HG03196 (cell line): ENCODE data around the gene RFWD3.
"Not testable (repeated sequence)": the region's sequence is repeated elsewhere in the genome, so short reads cannot be mapped to it uniquely, and the experiment has no call there.

Experiments
- ATAC-seq: cut with Tn5 transposase; IDR thresholded peaks from one replicate; pipeline ENCODE4 v1.9.1; 2021; ENCODE audit not compliant: unreplicated experiment

The RFWD3 gene

DNA sequence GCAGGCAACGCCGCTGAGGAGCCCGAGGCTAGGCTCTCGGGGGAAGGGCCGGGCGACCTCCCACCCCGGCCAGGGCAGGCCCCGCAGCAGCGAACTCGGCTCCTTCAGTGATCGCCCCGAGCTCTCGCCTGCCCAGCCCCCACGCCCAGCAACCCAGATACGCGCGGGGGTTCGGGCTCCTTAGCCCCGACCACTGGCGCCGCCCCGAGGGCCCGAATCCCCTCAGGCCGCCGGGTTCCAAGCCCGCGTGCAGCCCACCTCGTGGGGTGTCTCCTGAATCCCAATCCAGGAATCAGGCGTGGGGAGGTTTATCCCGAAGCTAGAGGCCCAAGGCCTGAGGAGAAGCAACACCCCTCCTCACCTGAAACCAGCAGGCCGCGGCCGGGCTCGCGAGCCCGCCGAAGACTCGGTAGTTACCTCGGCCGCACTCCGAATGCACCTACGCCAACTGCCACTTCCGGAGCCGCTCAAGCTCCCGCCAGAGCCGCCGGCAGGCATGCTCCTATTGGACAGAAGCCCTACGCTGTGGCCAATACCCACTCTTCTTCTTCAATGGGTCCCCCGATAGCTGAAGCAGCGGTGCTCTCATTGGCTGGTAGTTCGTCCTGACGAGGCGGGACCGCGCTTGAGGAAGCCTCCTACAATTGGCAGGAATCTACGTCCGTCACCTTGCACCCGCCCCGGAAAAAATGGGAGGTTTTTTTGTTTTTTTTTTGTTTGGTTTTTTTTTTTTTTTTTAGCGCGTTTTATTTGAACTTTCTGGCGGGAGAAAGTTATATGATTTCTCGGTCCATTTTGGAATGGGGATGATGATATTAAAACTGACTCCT lies at the start of gene RFWD3:
Gene RFWD3 (minus strand): TSS at position 453 of the 830 bp plus-strand sequence. CDS start 5,428 bp downstream, outside the sequence.
- ATAC-seq: peak; percentile 100

DNA sequence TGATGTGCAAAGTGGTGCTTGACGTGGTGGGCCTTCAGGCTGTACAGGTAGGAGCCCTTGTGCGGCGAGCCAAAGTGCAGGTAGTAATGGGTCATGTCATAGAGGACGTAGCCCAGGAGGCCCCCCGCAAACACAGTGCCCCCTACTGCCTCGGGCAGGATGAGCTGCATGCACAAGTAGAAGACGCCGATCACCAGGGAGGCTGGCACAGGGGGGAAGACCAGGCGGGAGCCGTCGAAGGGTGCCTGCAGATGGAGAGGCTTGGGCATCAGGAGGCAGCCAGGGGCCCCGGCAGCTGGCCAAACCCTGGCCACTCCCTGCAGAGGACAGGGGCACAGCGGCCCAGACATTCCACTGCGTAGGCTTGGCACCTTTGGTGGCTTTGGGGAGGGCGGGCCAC lies 49.7 kb upstream of the RFWD3 start:
- ATAC-seq: no peak

DNA sequence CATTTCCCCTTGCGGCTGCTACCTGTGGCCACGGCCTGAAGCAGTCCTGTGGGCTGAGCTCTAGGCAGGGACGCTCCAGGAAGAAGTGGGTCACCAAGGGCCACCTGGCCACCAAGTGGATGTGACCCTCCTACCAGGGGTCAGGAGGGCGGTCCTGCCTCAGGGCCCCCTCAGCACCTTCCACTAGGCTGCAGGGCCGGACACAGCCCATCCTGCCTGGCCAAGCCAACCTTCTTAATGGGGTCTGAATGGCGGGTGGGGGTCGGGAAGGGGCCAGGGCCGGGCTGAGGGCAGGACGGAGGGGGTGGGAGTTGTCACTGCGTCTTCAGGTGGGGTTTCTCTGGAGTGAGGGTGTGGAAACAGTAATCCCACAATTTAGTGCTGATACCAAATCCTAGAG lies 47.2 kb upstream of the RFWD3 start:
- no peak for ATAC-seq

GRCh38 chr16:74713325-74713724 lies 46.6 kb upstream of the RFWD3 start:
- no peak for ATAC-seq

DNA sequence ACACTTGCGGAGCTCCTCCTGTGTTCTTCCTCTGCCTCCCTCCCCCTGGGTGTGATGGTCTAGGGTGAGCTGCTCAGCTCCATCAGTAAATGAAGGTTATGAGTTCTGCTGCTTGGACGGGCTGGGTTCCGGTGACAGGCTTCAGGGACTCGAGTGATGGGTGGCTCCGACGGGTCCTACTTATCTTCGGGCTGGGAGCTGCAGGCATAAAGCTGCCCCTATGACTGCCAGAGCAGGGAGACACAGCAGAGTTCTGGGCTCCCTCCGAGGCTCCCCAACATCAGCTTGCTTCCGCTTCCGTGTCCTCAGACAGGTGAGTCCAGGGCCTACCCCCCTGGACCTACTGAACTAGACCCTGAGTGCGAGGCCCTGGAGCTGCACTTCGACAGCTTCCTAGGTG lies 45.3 kb upstream of the RFWD3 start:
- no peak for ATAC-seq

DNA sequence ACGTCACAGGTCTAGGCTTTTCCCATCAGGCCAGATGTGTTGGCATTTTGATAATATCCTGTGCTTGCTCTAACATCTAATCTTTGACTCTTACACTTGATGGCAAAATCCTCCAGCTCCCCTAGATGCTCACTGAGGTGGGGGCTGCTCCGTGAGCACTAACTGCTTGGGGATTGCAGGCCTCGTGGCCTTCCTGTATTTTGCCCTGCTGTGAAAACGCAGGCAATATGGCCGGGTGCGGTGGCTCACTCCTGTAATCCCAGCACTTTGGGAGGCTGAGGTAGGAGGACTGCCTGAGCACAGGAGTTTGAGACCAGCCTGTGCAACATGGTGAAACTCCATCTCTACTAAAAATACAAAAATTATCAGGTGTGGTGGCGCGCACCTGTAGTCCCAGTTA lies 43.7 kb upstream of the RFWD3 start:
- ATAC-seq: no peak

DNA sequence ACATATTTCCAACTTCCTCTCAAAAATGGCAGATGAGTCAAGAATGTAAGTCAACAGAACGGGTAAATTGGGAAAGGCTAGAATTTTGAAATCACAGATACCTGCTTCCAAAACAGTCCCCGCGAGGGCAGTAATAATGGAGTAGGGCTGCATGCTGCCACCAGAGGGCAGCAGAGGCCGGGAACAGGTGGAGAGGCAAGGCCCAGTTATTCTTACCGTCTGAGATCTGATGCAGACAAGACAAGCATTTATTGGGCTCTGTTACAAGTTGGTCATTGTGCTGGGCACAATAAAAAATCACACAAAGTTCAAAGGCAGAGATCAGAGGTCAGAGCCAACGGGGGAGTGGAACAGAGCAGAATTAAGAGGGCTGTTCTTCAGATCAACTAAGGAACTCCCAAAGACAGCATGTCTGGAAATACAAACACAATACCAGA lies 42.8 kb upstream of the RFWD3 start:
- peak; percentile 75 for ATAC-seq

DNA sequence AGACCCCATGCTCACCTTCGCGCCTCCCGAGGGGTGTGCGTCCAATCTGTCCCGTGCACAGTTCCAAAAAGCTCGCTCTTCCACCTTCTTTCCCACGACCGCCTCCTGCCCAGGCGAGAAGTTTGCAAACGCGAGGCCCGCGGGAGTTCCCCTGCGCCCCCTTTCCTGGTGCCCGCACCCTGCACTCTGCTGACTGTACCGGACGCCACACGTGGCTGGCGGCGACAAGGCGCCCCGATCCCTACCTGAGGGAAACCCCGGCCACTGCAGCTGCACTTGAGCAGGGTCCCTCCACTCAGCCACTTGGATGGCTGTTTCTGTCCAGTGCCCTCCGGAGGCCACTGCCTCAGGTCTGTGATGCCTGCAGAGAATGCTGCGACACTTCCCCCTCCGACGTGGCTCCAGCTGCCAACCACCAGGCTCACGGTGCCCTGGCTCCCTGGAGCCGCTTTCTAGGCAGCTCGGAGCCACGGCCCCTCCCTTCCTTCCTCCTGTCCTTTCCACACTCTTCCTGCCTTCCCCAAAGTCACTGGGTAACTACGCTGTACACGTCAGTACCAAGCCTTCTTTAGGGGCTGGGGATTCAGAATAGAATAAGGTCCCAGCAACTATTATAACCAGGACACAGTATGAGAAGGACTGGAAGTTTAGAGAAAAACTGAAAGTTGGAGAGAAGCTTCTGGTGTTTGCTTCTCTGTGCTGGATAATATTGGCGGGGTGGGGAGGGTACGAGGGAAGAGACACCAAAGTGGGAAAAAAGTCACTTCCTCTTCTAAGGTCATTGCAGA lies 34.0 kb upstream of the RFWD3 start, which contains the start of gene MLKL:
Gene MLKL (minus strand): TSS at position 425 of the 788 bp plus-strand sequence. CDS start 5,105 bp downstream, outside the sequence.
- peak; percentile 47 for ATAC-seq

- peak; percentile 4 for ATAC-seq
Measured at GRCh38 chr16:74700116-74700437, 33.4 kb upstream of the RFWD3 start.

DNA sequence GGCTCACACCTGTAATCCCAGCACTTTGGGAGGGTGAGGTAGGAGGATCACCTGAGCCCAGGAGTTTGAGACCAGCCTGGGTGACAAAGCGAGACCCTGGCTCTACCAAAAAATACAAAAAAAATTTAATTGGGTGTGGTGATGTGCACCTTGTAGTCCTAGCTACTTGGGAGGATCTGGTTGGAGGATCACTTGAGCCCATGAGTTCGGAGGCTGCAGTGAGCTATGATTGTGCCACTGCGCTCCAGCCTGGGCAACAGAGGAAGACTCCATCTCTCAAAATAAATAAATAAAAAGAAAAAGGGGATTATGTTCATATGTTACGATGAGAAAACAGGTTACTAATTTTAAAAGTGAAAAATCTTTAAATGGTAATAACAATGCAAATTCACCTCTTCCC lies 33.0 kb upstream of the RFWD3 start:
- ATAC-seq: no peak

DNA sequence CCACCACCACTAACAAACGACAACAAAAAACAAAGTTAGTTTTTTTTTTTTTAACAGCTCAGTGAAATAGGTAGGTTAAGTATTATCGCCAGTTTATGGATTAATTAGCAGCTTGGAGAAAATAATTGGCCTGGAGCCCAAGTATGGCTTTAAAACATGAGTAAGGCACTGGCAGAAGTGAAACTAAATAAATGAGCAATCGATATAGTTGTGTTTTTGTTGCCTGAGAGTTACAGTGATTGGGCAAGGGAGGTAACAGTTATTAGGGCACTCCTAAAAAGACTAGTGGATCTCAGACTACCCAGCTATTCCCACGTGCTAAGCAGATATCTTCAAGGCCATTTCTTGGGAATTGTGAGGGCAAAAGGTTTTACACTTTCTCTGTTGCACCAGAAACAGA lies 31.5 kb upstream of the RFWD3 start:
- no peak for ATAC-seq

DNA sequence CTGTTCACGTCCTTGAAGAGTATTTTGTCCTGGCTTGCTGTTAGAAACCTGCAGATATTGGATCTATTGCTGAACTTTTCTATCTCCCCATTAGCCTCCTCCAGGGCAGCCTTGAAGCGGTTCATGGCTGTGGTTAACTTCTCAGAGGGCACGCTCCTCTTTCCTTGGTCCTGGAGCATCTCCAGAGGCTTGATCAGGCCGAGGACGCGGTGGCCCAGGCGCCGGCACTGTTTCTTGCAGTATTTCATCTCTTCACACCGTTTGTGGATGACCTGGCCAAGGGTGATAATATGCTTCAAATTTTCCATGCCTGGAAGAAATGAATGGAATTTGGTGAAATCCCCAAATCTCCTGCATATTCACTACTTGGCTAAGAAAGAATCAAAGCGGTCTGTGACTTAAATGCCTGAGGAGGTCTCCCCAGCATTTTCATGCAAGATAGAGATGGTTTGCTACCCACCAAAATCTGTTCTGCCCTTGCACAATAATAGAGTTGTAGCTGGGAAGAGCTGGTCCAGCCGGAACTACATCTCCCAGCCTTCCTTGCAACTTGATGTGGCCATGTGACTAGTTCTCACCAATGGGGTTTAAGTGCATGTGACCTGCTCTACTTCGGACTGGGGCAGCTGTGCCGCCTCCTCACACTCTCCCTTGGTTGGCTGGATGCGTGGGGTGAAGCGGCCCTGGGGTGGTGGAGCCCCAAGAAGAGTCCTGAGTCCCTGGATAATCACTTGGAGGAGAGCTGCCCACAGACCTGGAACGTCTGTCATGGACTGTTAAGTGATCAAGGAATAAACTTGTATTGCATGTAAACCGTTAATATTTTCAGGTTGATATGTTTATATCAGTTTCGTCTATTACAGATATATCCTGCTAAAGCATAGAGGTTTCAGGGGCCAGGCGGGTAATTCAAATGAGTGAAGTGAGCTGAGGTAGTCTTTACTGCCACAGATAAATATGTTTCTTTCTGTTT lies 29.1 kb upstream of the RFWD3 start:
- peak; percentile 84 for ATAC-seq

DNA sequence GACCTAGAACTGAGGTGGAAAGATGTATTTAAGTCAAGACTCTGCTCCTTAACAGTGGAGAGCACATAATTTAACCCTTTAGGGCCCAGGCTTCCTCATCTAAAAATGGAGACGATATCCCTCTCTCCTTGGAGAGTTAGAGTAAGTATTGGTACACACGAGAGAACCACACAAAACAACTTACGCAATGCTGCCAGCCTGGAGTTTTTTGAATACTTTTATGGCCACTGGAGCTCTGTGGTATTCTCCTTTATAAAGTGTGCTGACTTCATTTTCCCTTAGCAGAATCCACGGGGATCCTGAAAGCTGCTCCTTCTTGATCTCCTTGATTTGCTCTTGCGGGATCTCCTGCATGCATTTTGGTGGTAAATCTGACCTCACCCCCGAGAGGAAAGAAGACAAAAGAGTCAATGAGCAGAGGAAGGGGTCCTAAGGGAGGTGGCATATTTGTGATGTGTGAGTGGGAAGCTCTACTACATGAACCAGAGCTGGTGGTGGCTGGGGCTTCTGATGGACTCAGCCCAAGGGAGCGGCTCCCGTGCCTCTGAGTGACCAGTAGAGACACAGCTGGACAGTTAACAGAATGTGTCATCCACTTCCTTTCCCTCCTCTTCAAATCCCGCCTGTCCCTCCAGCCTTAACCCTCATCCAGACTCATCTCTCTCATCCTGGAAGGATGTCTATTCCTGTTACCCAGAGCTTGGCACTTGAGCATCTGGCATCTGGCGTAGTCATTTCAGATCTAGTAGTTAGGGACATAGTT lies 24.6 kb upstream of the RFWD3 start:
- ATAC-seq: no peak

DNA sequence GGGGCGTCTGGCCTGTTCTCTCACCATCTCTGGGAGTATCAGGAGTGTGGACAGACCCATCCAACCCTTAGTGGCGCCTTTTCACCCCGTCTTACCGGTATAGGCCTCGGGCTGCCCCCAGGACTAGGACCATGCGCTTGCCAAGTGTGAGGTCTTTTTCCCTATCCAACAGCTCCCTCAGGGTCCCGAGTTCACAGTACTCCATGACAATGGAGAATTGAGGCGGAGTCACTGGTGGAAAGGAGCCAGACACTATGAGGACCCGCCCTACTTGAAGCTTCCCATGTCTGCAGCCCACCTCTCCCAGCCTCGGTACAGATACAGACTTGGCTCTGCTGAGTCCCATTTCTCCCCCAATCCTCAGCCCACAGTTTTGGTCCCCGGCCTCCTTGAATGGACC lies 15.9 kb upstream of the RFWD3 start:
- no peak for ATAC-seq

DNA sequence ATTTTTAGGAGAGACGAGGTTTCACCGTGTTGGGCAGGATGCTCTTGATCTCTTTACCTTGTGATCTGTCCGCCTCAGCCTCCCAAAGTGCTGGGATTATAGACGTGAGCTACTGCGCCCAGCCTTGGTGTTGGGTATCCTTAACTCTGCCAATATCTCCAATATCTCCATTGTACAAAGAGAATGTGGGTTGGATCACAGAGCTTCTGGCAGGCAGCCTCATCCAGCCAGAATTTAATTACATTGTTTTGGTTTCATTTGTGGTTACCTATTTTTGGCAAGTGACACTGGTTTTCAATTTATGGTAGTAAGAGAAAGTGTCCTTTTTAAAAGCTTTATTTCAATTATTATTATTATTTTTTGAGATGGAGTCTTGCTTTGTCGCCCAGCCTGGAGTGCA lies 14.0 kb upstream of the RFWD3 start:
- ATAC-seq: no peak

DNA sequence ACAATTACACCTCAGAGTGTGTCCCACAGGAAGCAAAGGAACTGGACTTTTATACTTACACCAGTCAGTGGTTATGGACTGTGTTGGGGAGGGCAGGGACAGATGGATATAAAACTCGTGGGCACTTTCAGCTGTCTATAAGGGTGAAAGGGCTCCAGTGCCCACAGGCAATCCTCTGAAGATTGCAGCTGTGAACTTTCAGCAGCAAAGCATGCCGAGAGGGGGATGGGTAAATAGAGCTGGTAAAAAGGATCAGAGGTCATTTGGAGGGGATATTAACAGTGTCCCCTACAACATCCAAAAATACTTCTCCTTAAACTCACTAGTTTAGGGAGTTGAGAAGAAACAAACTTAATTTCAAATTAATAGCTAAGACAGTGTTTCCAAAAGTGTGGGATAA lies 13.3 kb upstream of the RFWD3 start:
- ATAC-seq: no peak

GRCh38 chr16:74677868-74678267 lies 11.2 kb upstream of the RFWD3 start:
- ATAC-seq: no peak

DNA sequence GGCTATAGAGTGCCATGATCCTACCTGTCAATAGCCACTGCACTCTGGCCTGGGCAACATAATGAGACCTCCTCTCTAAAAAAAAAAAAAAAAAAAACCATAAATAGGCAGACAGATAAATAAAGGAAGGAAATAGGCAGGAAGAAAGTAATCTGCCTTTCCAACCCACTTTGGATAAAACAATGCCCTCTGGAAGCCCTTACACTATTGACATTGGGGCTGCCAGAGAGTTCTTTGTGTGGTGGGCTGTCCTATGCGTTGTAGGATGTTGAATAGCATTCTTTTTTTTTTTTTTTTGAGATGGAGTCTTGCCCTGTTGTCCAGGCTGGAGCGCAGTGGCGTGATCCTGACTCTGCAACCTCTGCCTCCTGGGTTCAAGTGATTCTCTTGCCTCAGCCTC lies 7.2 kb upstream of the RFWD3 start:
- ATAC-seq: no peak

DNA sequence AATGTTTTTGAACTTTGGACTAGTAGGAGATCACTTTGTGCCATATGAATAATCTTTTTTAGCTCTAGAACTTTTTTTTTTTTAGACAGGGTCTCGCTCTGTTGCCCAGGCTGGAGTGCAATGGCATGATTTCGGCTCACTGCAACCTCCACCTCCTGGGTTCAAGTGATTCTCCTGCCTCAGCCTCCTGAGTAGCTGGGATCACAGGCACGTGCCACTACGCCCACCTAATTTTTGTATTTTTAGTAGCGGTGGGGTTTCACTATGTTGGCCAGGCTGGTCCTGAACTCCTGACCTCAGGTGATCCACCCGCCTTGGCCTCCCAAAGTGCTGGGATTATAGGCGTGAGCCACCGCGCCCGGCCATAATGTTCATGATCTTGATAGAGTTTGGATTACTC lies 2.2 kb upstream of the RFWD3 start:
- not testable (repeated sequence) for ATAC-seq

DNA sequence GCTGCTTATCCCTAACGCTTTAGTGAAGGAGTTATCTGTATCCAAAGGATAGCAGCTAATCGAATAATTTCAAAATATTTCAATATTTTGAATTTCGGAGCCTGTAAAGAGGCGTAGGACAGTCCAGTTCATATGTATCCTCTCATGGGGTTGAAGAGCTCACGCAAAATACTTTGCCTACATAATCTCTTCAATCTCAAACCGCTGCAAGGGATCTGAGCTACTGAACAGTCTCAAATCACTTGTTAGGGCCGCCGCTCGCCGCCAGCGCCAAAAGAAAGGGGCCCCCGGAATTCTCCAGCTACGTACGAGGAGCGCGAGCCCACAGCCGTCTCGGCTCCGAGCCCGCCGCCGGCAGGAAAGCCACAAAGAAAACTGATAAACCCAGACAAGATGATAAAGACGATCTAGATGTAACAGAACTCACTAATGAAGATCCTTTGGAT lies 601 bp upstream of the RFWD3 start:
- no peak for ATAC-seq
